ENCODE data around the gene YIF1B. TPM values are rescaled to one million over a fixed set of nuclear protein-coding genes. Genes with fewer than 3 reads are reported as not detected.

The YIF1B gene
- total and polyA plus RNA-seq, 2 donors (not counting 3 experiments of a cell fraction or from before 2014, with no cell fraction given): 85.8 to 249 TPM

DNA sequence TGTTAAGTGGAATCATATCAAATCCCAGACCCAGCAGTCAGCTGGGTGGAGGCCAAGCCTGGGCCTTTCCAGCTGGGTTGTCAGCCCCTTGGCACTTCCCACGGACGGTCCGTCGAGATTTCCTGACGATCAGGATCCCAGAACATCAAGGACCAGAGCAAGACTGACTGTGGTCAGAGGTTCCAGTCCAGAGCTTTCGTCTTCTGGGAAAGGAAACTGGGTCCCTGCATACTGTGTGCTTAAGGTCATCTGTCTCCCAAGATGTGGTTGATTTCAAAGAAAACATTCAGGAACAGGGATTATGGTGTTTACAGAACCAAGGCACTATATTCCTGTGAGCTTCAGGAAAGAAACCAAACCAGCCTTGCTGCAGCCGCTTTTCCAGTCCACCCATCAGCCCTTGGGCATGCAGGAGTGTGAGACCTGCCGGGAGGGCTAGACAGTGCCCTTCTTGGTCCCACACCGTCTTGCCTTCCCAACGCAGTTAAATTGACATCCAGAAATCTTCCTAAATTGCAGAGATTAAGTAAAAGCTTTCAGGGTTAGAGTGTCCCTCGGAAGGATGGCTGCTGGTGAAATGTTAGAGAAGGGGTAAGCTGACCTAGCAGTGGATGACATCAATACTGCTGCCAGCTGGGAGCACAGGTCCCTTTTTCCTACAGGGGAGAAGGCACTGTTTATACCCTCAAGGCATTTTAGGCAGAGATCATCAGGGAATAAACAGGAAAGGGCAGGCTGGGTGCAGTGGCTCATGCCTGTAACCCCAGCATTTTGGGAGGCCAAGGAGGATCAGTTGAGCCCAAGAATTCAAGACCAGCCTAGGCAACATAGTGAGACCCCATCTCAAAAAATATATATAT lies 16.7 kb downstream of the YIF1B start:
- H4K20me1 ChIP-seq (replicated peaks; ENCODE audit: control insufficient read depth, extremely low read depth, insufficient read depth, low read length): no peaks in the 10 kb centered on the region
- peaks cover 7% of the 10 kb centered on the region for H3K4me1 ChIP-seq (ENCODE audit: control insufficient read depth, extremely low read depth, insufficient read depth, low read length)
- no peak for DNase-seq (ENCODE audit: low read depth, low spot score)
- no TSS peak for BruUV-seq (replicated peaks)
- intact Hi-C loops (cut with micrococcal nuclease): no loop called here
- TF ChIP-seq GATA2 (IDR thresholded peaks at IDR 0.05; ENCODE audit: insufficient read depth, insufficient read length, low read depth, low read length) (no peak), FOS (IDR thresholded peaks at IDR 0.05; ENCODE audit: borderline replicate concordance, insufficient read depth, low read length) (no peak), JUN (IDR thresholded peaks at IDR 0.05; ENCODE audit: borderline replicate concordance, insufficient read depth, insufficient read length, low read depth) (no peak), POLR2AphosphoS5 (IDR thresholded peaks at IDR 0.05; ENCODE audit: insufficient read depth, low read depth, low read length) (no peak), MYC (IDR thresholded peaks at IDR 0.05; ENCODE audit: low read depth, low read length) (no peak), POLR2A (IDR thresholded peaks at IDR 0.05; ENCODE audit: low read depth, low read length) (no peak), EZH2 (IDR thresholded peaks at IDR 0.05; ENCODE audit: borderline replicate concordance, low read depth, low read length, severe bottlenecking) (no peak)
- TF ChIP-seq, protein P1, sequence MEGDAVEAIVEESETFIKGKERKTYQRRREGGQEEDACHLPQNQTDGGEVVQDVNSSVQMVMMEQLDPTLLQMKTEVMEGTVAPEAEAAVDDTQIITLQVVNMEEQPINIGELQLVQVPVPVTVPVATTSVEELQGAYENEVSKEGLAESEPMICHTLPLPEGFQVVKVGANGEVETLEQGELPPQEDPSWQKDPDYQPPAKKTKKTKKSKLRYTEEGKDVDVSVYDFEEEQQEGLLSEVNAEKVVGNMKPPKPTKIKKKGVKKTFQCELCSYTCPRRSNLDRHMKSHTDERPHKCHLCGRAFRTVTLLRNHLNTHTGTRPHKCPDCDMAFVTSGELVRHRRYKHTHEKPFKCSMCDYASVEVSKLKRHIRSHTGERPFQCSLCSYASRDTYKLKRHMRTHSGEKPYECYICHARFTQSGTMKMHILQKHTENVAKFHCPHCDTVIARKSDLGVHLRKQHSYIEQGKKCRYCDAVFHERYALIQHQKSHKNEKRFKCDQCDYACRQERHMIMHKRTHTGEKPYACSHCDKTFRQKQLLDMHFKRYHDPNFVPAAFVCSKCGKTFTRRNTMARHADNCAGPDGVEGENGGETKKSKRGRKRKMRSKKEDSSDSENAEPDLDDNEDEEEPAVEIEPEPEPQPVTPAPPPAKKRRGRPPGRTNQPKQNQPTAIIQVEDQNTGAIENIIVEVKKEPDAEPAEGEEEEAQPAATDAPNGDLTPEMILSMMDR (IDR thresholded peaks at IDR 0.05; ENCODE audit: extremely low read depth in 1 of 2, insufficient read depth in 1 of 2, low read depth in 1 of 2, low read length in 2 of 2): no peak
- TF ChIP-seq, protein P2, sequence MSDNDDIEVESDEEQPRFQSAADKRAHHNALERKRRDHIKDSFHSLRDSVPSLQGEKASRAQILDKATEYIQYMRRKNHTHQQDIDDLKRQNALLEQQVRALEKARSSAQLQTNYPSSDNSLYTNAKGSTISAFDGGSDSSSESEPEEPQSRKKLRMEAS (IDR thresholded peaks at IDR 0.05; ENCODE audit: insufficient read depth, insufficient read length): no peak
- H3K27me3 ChIP-seq (ENCODE audit: control insufficient read depth in 2 of 2, insufficient read depth in 2 of 2, low read length in 2 of 2): no peaks in the 10 kb centered on the region
- no peak overlapping the region for H3K4me2 ChIP-seq (ENCODE audit: insufficient read depth, low read length)
- no peaks in the 10 kb centered on the region for H3K9me1 ChIP-seq (replicated peaks; ENCODE audit: control insufficient read depth, extremely low read depth, insufficient read depth, low read length)
- no peak overlapping the region for H2AFZ ChIP-seq (ENCODE audit: low read depth, low read length)
- ChIA-PET CTCF (interaction anchor here (1.0 kb wide), 1 partner anchor 55 kb away, joined by 3 read pairs; no protein-coding TSS in a partner anchor), POLR2A (interaction anchor here (0.7 kb wide), 1 partner anchor 29 kb away, joined by 3 read pairs; no protein-coding TSS in a partner anchor)
- no peaks in the 10 kb centered on the region for H3K79me2 ChIP-seq (ENCODE audit: control insufficient read depth, insufficient read depth, low read length)
- H3K27ac ChIP-seq (ENCODE audit: insufficient read depth, low read depth, low read length): no peak overlapping the region
- H3K9ac ChIP-seq (replicated peaks; ENCODE audit: extremely low read depth, insufficient read depth, low read length): no peak overlapping the region
- no peak for FAIRE-seq
- H3K36me3 ChIP-seq (ENCODE audit: control insufficient read depth in 2 of 2, extremely low read depth in 1 of 2, insufficient read depth in 2 of 2, low read length in 2 of 2): no peaks in the 10 kb centered on the region
- no peaks in the 10 kb centered on the region for H3K9me3 ChIP-seq (replicated peaks; ENCODE audit: control insufficient read depth, insufficient read depth, low read length)
- dilution Hi-C loops (cut with MboI; ENCODE audit: extremely low pct_ligation_motif_present, low sequenced_read_pairs): no loop called here
- H3K4me3 ChIP-seq (replicated peaks in 1 of 3; ENCODE audit: insufficient read depth in 1 of 3, low read depth in 1 of 3, low read length in 3 of 3): no peak overlapping the region
